Stimulated activated CD4-positive, alpha-beta T cell treated with anti-CD3 and anti-CD28 coated beads, Interleukin-1b, Interleukin-23, amount 100 ng/mL, for 24 hours (primary cell): ENCODE measurements around the gene ITSN1.
"Not testable (repeated sequence)": the region's sequence is repeated elsewhere in the genome, so short reads cannot be mapped to it uniquely, and the experiment has no call there.

ENCODE experiments used
- DNase-seq, 4 experiments: peaks; one replicate each; pipeline ENCODE4 v3.0.0-alpha.2; 2020; ENCODE audit warnings: low read depth in 4 of 4, low spot score in 1 of 4

The ITSN1 gene

GRCh38 chr21:33642027-33642895 lies at the start of gene ITSN1:
Gene ITSN1, plus strand, starts transcription at chr21:33642501. Its CDS starts 76,328 bp downstream, at chr21:33718829.
- peak; percentile 99 to 100 (median 100) for DNase-seq

GRCh38 chr21:33598051-33598450 lies 44.2 kb upstream of the ITSN1 start:
- DNase-seq = no peak

- DNase-seq = no peak
Observed at GRCh38 chr21:33608559-33608958, 33.7 kb upstream of the ITSN1 start.

GRCh38 chr21:33611006-33611744 lies 31.1 kb upstream of the ITSN1 start:
- no peak for DNase-seq

GRCh38 chr21:33617565-33617964 lies 24.7 kb upstream of the ITSN1 start:
- not testable (repeated sequence) for DNase-seq

GRCh38 chr21:33618407-33618806 lies 23.9 kb upstream of the ITSN1 start:
- DNase-seq = no peak

GRCh38 chr21:33619726-33620125 lies 22.6 kb upstream of the ITSN1 start:
- no peak for DNase-seq

GRCh38 chr21:33622253-33622652 lies 20.0 kb upstream of the ITSN1 start:
- no peak for DNase-seq

GRCh38 chr21:33626151-33626550 lies 16.1 kb upstream of the ITSN1 start:
- DNase-seq = not testable (repeated sequence)

- DNase-seq = no peak
Observed at GRCh38 chr21:33634254-33634653, 8.0 kb upstream of the ITSN1 start.

GRCh38 chr21:33640697-33641351 lies 1.5 kb upstream of the ITSN1 start:
- DNase-seq = no peak

- DNase-seq = peak; percentile 98 to 100 (median 100)
Observed at GRCh38 chr21:33641352-33642026, 812 bp upstream of the ITSN1 start, which contains the start of gene CRYZL1. Gene CRYZL1, minus strand, starts transcription at chr21:33641741. Its CDS starts 10,190 bp downstream, at chr21:33631551.

- DNase-seq = no peak
Observed at GRCh38 chr21:33642896-33643657, 776 bp downstream of the ITSN1 start.

GRCh38 chr21:33643658-33644311 lies 1.5 kb downstream of the ITSN1 start:
- no peak for DNase-seq

GRCh38 chr21:33644383-33645074 lies 2.2 kb downstream of the ITSN1 start:
- DNase-seq = no peak

- DNase-seq = no peak
Observed at GRCh38 chr21:33645730-33646129, 3.4 kb downstream of the ITSN1 start.

GRCh38 chr21:33647587-33647986 lies 5.3 kb downstream of the ITSN1 start:
- DNase-seq = no peak

GRCh38 chr21:33648555-33648954 lies 6.3 kb downstream of the ITSN1 start:
- DNase-seq = no peak

- DNase-seq = no peak
Observed at GRCh38 chr21:33650230-33650629, 7.9 kb downstream of the ITSN1 start.
